Ovary (tissue), 3 donors: ENCODE data around the gene PLEKHB2.

Source experiments
- EP300 ChIP-seq: sonication (generic); formaldehyde crosslinking; IDR thresholded peaks from one replicate; pipeline ENCODE4 v1.6.1; 2017; ENCODE audit warnings: antibody characterized with exemption
- POLR2A ChIP-seq: fragments of 450-650 bp; IDR thresholded peaks from one replicate; pipeline ENCODE4 v1.6.1; 2017; ENCODE audit warnings: antibody characterized with exemption, mild to moderate bottlenecking, moderate library complexity
- TF ChIP-seq, protein P1 (sequence below), 3 donors: fragments of 450-650 bp in 2 of 3; fragments of 200-600 bp in 1 of 3; IDR thresholded peaks; one replicate each; pipeline versions ENCODE4 v1.5.1 to v1.8.0; 2016 to 2022; ENCODE audit warnings: antibody characterized with exemption in 3 of 3, mild to moderate bottlenecking in 1 of 3
- donor health status: DM: no; HTN: no; CAD: no.

DNA sequence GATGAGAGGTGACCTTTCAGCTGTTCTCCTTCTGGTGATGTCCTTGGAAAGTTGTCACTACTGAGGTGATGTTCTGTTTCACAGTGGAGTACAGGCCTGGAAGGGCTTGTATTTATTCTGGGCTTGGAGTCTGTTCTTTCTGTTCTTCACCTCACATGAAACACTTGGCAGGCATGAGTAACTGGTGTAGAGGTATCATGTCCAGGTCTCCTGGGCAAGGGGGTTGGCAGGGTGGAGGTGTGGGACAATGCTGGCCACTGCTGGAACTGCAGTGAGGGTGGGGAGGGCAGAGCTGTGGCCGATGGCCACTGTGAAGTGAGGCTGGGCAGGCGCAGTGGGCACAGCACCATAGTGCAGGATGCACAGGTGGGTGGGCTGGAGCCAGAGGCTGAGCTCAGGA is 35.4 kb downstream of the PLEKHB2 start:
- TF ChIP-seq, protein P1, sequence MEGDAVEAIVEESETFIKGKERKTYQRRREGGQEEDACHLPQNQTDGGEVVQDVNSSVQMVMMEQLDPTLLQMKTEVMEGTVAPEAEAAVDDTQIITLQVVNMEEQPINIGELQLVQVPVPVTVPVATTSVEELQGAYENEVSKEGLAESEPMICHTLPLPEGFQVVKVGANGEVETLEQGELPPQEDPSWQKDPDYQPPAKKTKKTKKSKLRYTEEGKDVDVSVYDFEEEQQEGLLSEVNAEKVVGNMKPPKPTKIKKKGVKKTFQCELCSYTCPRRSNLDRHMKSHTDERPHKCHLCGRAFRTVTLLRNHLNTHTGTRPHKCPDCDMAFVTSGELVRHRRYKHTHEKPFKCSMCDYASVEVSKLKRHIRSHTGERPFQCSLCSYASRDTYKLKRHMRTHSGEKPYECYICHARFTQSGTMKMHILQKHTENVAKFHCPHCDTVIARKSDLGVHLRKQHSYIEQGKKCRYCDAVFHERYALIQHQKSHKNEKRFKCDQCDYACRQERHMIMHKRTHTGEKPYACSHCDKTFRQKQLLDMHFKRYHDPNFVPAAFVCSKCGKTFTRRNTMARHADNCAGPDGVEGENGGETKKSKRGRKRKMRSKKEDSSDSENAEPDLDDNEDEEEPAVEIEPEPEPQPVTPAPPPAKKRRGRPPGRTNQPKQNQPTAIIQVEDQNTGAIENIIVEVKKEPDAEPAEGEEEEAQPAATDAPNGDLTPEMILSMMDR (IDR thresholded peaks at IDR 0.05): no peak
- TF ChIP-seq POLR2A (no peak), EP300 (no peak)
